Activated naive CD4-positive, alpha-beta T cell treated with anti-CD3 and anti-CD28 coated beads for 36 hours (primary cell): Measurements from ENCODE around the gene LIMK1. TPM values are rescaled to one million over a fixed set of nuclear protein-coding genes. Genes with fewer than 3 reads are reported as not detected.
"Not testable (repeated sequence)": the region's sequence is repeated elsewhere in the genome, so short reads cannot be mapped to it uniquely, and the experiment has no call there.

ENCODE experiments used
- CTCF ChIA-PET: fragments of 350-600 bp; sonication (Branson Sonifier 250); formaldehyde crosslinking; loops from one replicate; lab custom pipeline; 2021; ENCODE audit warnings: antibody characterized with exemption; lab: Charles Lee
- DNase-seq: peaks from one replicate; pipeline ENCODE4 v3.0.0-alpha.2; 2020
- H3K27ac Mint-ChIP-seq: one replicate; pipeline ENCODE4 v1.8.0; 2021; ENCODE audit warnings: mild to moderate bottlenecking, mixed read lengths
- H3K27me3 Mint-ChIP-seq: one replicate; pipeline ENCODE4 v1.8.0; 2021; ENCODE audit warnings: low read depth, mixed read lengths
- H3K36me3 Mint-ChIP-seq: one replicate; pipeline ENCODE4 v1.8.0; 2021; ENCODE audit warnings: low read depth, mixed read lengths
- H3K4me1 Mint-ChIP-seq: one replicate; pipeline ENCODE4 v1.8.0; 2021; ENCODE audit warnings: low read depth, mixed read lengths
- H3K4me3 Mint-ChIP-seq: one replicate; pipeline ENCODE4 v1.8.0; 2021; ENCODE audit warnings: mild to moderate bottlenecking, moderate library complexity, mixed read lengths
- H3K9me3 Mint-ChIP-seq: one replicate; pipeline ENCODE4 v1.8.0; 2021; ENCODE audit warnings: mixed read lengths
- intact Hi-C: fragments of 100-400 bp; cut with micrococcal nuclease; formaldehyde crosslinking; loops from one replicate; pipeline ENCODE4 v1.15.1; 2023
- total RNA-seq, 2 experiments: library from RNA; stranded (reverse); gene quantifications; one replicate each; pipeline ENCODE4 v1.2.3, GENCODE V29; 2021

The LIMK1 gene
- total RNA-seq, 2 experiments from 2014 or later, result 7.9 to 9.2 TPM

GRCh38 chr7:74149071-74149470 lies 65.5 kb downstream of the LIMK1 start:
- intact Hi-C loops, result no loop called here
- Mint-ChIP-seq H3K27ac (no peak overlapping the region), H3K36me3 (no peaks in the 10 kb centered on the region), H3K4me1 (no peaks in the 10 kb centered on the region), H3K4me3 (no peak overlapping the region), H3K27me3 (no peaks in the 10 kb centered on the region), H3K9me3 (peaks cover 2% of the 10 kb centered on the region)
- CTCF ChIA-PET, result no interaction called here
- DNase-seq, result no peak

DNA sequence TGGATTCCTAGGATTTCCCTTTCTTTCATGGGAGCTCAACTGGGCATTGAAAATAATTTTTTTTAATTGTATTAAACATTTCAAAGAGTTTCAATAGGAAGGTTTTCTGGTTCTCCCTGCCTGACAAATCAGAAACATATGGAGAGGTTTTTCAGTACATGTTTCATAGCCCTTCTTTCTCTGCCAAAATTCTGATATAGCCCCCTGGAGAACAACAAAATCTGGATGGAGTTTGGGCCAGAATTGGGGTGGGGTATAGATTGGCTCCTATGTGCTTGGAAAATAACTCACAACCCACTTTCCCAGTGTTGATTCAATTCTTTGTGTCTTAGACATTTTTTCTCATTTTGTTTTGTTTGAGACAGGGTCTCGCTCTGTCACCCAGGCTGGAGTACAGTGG lies 66.0 kb downstream of the LIMK1 start:
- H3K4me3 Mint-ChIP-seq, result no peak overlapping the region
- CTCF ChIA-PET, result no interaction called here
- peaks cover 2% of the 10 kb centered on the region for H3K9me3 Mint-ChIP-seq

GRCh38 chr7:74153736-74154135 lies 70.1 kb downstream of the LIMK1 start:
- Mint-ChIP-seq H3K27me3 (no peaks in the 10 kb centered on the region), H3K4me1 (no peaks in the 10 kb centered on the region), H3K9me3 (no peaks in the 10 kb centered on the region), H3K4me3 (no peak overlapping the region), H3K27ac (no peak overlapping the region), H3K36me3 (no peaks in the 10 kb centered on the region)
- DNase-seq, result no peak
- CTCF ChIA-PET, result no interaction called here
- intact Hi-C loops, result no loop called here

More for the DNA sequence above, 66.0 kb downstream of the LIMK1 start:
- H3K36me3 Mint-ChIP-seq, result no peaks in the 10 kb centered on the region
- intact Hi-C loops, result no loop called here
- H3K27me3 Mint-ChIP-seq, result no peaks in the 10 kb centered on the region
- no peak overlapping the region for H3K27ac Mint-ChIP-seq
- H3K4me1 Mint-ChIP-seq, result no peaks in the 10 kb centered on the region
- no peak for DNase-seq

- no peak for DNase-seq
- Mint-ChIP-seq H3K9me3 (no peaks in the 10 kb centered on the region), H3K36me3 (no peaks in the 10 kb centered on the region), H3K4me3 (no peak overlapping the region), H3K27me3 (no peaks in the 10 kb centered on the region), H3K27ac (no peak overlapping the region), H3K4me1 (no peaks in the 10 kb centered on the region)
- intact Hi-C loops, result no loop called here
- CTCF ChIA-PET, result interaction anchor here (0.6 kb wide), 1 partner anchor 18 kb away, joined by 3 read pairs; no protein-coding TSS in a partner anchor
Observed at GRCh38 chr7:74155810-74156395, 72.3 kb downstream of the LIMK1 start.

GRCh38 chr7:74157605-74158004 lies 74.0 kb downstream of the LIMK1 start:
- Mint-ChIP-seq H3K27ac (no peak overlapping the region), H3K4me1 (no peaks in the 10 kb centered on the region), H3K4me3 (no peak overlapping the region), H3K9me3 (no peaks in the 10 kb centered on the region), H3K36me3 (no peaks in the 10 kb centered on the region), H3K27me3 (no peaks in the 10 kb centered on the region)
- intact Hi-C loops, result no loop called here
- CTCF ChIA-PET, result no interaction called here
- DNase-seq, result no peak

DNA sequence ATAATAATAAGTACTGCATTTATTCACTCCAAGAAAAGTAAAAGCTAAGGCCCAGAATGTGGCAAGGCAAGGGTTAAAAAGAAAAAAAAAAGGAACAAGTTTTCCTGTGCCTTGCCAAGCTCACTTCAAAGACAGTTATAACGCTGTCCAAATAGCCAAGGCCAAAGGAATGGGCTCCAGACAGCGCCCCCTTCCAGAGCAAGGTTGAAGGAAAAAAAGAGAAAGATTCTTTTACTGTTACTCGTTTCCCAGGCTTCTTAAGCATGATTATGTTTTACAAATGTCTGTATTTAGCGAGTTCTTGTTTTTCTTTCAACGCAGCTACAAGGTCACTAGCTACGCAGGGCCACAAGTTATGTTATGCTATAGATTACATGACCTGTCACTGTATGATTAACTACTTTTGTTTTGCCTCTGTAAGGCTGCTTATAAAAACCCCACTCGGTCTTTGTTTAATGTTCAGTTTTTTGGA lies 81.4 kb downstream of the LIMK1 start:
- Mint-ChIP-seq H3K27me3 (no peaks in the 10 kb centered on the region), H3K4me1 (no peaks in the 10 kb centered on the region), H3K4me3 (no peak overlapping the region), H3K36me3 (no peaks in the 10 kb centered on the region), H3K27ac (no peak overlapping the region), H3K9me3 (no peaks in the 10 kb centered on the region)
- CTCF ChIA-PET, result no interaction called here
- intact Hi-C loops, result no loop called here
- DNase-seq, result no peak

- H3K4me3 Mint-ChIP-seq, result no peak overlapping the region
- H3K27ac Mint-ChIP-seq, result no peak overlapping the region
- no peaks in the 10 kb centered on the region for H3K27me3 Mint-ChIP-seq
- no peak for DNase-seq
- H3K4me1 Mint-ChIP-seq, result no peaks in the 10 kb centered on the region
- H3K9me3 Mint-ChIP-seq, result no peaks in the 10 kb centered on the region
- H3K36me3 Mint-ChIP-seq, result no peaks in the 10 kb centered on the region
- intact Hi-C loops, result no loop called here
- CTCF ChIA-PET, result no interaction called here
Observed at GRCh38 chr7:74165867-74166593, 82.4 kb downstream of the LIMK1 start.

DNA sequence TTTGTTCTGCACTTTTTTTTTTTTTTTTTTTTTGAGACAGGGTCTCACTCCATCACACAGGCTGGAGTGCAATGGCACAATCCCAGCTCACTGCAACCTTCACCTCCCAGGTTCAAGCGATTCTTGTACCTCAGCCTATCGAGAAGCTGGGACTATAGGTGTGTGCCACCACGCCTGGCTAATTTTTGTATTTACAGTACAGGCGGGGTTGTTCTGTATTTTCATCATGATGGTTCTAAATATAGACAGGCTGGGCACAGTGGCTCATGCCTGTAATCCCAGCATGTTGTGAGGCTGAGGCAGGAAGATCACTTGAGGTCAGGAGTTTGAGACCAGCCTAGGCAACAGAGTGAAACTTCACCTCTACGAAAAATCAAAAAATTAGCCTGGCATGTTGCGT lies 83.7 kb downstream of the LIMK1 start:
- H3K4me3 Mint-ChIP-seq, H3K9me3 Mint-ChIP-seq, CTCF ChIA-PET, H3K36me3 Mint-ChIP-seq, H3K4me1 Mint-ChIP-seq, H3K27ac Mint-ChIP-seq, DNase-seq, H3K27me3 Mint-ChIP-seq, intact Hi-C loops: not testable (repeated sequence)

Other genes with a start within 250 kb of the LIMK1 start
- gene METTL27, start 241.3 kb upstream of the LIMK1 start, total RNA-seq, result 1 to 10 TPM; 1.7 to 2.2 TPM
- not detected for gene TMEM270, start 222.6 kb upstream of the LIMK1 start, total RNA-seq
- under 1 TPM; 0.07 to 0.19 TPM for gene ELN, start 55.6 kb upstream of the LIMK1 start, total RNA-seq
- gene EIF4H, start 90.6 kb downstream of the LIMK1 start, total RNA-seq, result 100 to 1,000 TPM; 492 to 518 TPM
- gene LAT2, start 126.2 kb downstream of the LIMK1 start, total RNA-seq, result 1 to 10 TPM; 2.4 to 2.6 TPM
- 10 to 100 TPM; 91.5 to 96.0 TPM for gene RFC2, start 170.6 kb downstream of the LIMK1 start, total RNA-seq
- 1 to 10 TPM; 1.2 to 1.6 TPM for gene CLIP2, start 205.6 kb downstream of the LIMK1 start, total RNA-seq